Stimulated activated CD8-positive, alpha-beta memory T cell treated with anti-CD3 and anti-CD28 coated beads, Interleukin-12 subunit alpha, Interleukin-12 subunit beta, amount 100 ng/mL, for 24 hours (primary cell): ENCODE measurements around the gene PIMREG.

Experiments used
- DNase-seq: peaks from one replicate; pipeline ENCODE4 v3.0.0-alpha.2; 2020; ENCODE audit errors: extremely low read depth

Gene PIMREG, protein sequence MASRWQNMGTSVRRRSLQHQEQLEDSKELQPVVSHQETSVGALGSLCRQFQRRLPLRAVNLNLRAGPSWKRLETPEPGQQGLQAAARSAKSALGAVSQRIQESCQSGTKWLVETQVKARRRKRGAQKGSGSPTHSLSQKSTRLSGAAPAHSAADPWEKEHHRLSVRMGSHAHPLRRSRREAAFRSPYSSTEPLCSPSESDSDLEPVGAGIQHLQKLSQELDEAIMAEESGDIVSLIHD

DNA sequence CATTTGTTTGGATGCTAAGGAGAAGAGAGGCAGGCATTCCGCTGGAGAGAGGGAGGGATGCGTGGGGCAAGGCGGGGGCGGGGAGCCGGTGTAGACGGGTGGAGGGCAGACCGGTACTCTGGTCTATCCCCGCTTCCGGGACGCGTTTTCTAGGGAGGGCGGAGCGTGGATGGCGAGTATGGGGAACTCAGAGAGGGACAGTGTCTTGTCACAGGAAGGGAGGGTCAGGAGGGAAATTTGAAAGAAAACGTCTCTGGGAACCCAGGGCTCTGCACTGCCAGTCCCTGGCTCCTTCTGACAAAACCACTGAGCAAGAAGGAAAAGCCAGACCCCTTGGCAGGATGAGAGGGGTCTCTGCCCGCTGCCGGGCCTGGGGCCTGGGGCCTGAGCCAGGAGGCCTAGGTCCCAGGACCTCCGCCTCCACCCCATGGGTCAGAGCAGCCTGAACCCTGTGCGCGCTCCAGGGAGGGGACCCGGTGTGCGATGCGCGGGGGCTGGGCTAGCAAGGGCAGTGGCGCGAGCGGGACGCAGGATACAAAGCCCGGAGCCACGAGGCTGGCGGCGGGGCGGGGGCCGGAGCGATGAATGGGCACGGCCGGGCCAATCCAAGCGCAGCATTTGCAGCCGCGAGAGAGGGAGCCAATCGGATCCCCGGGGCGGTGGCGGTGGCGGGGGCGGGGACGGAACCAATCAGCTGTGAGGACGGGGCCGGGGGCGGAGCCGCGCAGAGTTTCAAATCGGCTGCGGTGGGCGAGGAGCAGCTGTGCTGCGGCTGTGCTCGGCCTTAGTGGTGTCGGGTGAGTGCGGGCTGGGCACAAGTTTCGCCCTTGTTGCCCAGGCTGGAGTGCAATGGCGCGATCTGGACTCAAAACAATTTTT, at the start of gene PIMREG:
TSS of gene PIMREG (plus strand) at position 764 of the 879 bp plus-strand sequence. CDS start 656 bp downstream, outside the sequence.
- peak; percentile 88 for DNase-seq

DNA sequence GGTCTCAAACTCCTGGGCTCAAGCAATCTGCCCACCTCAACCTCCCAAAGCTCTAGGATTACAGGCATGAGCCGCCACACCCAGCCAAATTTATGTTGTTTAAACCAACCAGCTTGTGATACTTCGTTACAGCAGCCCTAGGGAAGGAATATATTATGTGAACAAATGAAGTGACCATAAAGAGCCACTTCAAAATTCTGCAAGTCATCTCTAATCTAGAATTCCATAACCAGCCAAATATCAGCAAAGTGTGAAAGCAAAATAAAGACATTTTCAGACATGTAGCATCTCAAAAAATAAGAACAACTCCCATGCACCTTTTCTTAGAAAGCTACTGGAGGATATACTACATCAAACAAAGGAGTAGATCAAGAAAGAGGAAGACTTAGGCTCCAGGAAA, 45.3 kb upstream of the PIMREG start:
- no peak for DNase-seq

DNA sequence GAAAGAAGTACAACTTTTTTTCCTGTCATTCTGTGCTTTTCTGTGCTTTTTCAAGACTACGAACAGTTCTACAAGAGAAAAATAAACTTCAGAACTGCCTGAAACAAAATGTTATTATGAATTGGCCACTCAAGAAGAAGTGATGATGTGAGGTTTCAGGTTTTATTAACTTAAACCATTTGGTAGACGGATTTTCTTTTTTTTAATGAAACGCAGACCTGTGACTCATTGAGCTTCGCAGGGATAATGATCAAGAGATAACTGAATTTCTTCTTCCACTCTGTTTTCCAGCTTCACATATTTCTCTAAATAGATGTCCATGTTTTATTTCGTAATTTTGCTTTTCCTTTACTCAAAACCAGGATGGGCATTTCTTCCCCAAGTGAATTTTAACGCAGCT, 42.0 kb upstream of the PIMREG start:
- DNase-seq = no peak

DNA sequence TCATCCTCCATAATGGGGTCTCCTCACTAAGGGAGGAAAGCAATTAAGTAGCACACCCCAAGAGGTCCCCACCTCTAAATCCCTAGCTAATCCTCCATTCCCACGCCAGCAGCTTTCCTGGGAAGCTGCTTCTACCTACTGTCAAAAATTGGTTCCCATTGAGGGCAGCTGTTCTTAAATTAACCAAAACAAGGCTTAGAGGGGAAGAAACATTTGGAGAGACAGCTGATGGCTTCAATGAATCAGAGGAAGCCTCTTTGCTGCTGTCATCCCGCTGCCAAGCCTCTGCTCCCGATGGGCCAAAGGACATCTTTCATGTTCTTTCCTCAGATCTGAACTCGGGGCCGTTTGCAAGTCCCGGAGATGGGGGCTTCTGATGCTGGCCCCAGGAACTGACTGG, 36.0 kb upstream of the PIMREG start:
- no peak for DNase-seq

DNA sequence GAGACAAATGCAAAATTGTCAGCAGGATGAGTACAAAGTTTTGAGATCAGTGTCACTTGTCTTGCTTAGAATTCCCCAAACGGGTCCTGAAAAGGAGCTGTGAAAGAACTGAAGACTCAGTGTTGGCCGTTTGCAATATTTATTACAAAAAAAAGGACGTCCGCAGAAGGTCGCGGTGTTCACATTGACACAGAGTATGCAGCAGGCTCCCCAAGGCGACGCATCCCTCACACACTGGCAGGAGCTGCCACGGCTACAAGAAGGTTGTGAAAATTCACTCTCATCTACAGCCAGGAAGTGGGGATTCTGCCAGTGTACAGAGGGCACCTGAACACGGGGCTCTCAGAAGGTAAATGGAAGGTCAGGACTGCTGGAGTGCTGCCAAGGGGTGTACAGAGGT, 35.5 kb upstream of the PIMREG start:
- DNase-seq = no peak

DNA sequence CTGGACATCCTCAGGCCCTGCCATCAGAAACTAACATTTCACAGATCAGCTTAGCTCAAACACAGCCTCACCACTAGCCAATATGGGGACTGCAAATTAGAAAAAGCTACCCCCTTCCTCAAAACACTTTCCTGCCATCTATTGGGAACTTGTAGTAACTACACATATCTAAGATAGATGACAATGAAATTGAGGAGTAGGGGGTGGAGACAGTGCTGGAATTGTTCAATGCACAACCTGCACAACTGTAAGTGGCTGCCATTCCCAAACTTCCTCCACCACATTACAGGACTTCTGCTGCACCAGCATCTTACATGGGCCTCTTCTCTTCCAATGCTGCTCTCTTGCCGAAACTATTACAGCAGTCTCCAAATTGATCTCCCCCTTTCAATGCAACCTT, 31.2 kb upstream of the PIMREG start:
- no peak for DNase-seq

DNA sequence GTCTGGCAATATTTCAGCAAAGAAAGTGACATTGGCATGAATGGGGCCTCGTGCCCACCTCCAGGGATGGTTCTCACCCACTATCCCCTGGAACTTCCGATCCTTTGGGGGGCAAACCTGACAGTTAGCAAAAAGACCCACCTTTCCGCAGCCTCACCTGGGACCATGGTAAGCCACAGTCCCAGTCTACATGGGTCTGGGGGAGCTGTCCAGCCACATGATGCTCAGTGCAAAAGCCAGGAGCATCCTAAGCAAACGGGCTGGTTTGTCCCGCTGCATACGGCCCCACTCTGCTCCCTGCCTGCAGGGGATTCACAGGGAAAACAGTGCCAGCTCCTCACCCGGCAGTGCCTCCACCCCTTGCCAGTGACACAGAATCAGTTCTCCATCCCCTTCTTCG, 28.6 kb upstream of the PIMREG start:
- DNase-seq = no peak

DNA sequence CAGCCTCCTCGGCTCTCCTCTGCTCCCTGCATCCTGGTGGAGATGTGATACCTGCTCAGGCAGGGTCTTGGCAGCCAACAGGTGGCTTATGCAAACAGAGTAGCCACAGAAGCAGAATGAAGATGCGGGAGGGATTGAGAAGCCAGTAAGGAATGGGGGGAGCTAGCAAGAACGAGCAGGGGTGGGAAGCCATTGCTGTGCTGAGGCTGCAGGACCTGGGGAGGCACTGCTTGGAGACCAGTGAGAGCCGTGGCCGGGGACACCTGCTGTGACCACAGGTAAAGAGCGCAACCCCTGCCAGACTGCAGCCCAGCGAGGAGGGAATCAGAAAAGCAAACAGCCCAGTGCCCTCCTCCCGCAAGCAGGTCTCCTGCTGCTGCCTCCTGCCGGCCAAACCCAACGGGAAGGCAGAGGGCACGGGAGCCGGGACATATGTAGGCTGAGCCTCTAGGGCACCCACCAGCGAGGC, 24.0 kb upstream of the PIMREG start:
- no peak for DNase-seq

DNA sequence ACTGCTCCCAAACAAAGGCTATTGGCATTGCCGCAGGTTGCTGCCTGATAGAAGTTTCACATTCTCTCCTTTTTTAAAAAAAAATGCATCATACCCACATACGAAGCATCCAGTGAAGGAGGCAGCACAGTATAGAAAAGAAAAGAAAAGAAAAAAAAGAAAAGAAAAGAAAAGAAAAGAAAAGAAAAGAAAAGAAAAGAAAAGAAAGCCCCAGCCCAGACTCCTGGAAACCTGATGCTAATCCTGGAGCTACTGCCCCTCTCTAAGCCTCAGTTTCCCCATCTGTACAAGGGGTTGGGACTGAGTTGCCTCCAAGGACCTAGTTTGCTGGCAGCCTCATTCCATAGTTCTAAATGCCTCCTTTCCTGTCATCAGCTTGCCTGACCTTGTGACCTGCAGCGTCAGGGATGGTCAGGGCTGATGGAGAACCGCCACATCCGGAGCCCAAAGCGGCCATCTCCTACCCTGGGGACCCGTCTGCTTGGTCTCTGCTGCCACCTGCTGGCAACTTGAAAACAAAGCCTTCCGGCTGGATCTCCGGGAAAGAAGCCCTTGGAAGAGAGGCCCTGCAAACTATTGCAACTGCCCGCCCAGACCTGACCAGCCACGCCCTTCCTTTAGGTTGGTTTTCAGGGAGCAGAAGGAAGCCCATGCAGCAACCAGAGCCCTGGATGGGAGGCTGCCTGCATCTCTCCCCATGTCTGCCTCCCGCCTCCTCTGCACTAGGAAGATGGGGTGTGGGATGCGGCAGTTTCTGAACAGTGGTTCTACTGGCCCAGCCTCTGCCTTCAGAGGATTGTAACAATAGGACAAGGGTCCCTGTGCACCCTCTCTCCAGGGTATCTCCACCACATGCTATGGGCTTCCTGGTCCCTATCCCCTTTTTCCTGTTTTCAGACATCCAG, 22.3 kb upstream of the PIMREG start:
- peak; percentile 33 for DNase-seq

DNA sequence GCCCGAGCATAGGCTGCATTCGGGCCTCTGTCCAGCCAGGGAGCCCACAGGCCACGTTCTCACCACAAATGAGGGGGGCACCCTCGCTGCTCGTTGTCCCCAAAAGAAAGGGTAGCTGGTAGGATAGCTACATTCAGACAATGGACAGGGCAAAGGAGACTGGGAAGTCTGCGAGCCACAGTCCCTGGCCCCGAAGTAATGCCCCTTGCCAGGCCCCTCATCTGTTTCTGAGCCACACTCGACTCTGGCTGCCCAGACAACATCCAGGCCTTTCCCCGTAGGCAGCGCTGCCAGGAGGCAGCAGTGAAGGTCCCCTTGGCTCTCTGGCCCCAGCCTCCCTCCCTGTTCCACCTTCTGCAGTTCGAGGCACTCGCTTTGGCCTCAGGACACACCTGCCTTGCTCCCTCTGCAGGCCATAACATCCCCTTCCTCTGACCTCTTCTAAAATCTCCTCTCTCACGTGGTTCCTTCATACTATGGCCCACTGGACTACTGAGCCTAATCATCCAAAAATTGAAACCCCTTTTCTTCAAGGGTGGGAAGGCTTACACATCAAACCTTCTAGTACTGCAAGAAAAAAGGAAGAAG, 21.5 kb upstream of the PIMREG start:
- DNase-seq = no peak

DNA sequence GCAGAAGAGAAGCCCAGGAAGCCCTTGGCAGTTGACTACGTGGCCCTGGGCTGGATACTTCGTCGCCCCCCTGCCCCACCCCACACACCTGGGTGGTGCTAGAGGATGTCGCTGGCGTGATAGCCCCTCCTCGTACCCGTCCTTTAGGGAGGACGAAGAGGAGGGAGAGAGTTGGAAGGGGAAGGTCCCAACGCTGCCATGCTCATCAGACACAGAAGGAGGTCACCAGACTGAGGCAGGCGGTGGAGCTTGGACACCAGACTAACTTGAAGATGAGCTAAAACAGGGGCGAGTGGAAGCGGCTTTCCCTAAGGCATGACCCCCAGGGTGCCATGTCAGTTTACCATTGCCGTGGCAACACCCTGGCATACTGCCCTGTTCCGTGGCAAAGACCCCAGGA, 20.3 kb upstream of the PIMREG start:
- no peak for DNase-seq

DNA sequence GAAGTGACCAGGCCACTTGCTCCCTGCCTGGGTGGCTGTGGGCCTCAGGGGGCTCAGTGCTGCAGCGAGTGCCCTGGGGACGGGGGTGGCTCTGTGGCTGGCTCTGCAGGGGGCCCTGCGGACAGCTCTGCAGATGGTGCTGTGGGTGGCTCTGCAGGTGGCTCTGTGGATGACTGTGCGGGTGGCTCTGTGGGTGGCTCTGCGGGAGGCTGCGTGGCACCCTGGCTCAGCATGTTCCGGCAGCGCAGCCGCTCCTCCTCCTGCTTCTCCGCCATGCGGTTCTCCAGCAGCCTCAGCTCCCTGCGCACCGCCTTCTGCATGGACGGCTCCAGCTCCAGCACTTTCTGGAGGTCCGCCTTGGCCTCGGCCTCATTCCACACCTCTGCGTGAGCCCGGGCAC, 18.8 kb upstream of the PIMREG start:
- no peak for DNase-seq

DNA sequence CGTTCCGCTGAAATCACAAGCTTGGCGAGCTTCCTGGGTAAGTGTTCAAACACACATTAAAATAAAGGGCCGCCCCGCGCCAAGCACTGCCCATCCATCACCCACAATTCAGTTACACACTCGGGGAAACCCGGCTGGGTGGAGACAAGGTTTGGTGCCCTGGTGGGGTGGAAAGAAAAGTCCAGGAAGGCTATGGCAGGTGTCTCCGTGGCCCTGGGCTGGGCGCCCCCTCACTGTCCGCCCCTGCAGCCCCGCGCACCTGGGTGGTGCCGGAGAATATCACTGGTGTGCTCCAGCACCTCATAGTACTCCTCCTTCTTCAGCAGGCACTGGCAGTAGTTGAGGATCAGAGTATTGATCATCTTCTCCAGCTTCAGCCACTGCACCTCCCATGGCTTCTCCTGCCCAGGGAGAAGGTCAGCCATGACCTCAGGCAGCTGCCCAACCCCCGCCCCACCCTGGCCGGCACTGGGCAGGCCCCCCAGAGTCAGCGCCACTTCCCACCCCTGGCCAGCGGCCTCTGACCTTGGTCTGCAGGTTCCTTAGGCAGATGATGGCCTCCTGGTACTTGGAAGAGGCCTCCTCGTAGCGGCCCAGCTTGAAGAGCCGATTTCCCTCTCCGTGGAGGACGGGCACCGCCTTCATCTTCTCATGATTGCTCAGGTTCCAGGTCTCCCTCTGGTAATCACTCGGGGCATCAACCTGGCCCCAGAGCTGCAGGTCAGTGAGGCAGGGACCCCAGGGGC, 17.7 kb upstream of the PIMREG start:
- DNase-seq = no peak

DNA sequence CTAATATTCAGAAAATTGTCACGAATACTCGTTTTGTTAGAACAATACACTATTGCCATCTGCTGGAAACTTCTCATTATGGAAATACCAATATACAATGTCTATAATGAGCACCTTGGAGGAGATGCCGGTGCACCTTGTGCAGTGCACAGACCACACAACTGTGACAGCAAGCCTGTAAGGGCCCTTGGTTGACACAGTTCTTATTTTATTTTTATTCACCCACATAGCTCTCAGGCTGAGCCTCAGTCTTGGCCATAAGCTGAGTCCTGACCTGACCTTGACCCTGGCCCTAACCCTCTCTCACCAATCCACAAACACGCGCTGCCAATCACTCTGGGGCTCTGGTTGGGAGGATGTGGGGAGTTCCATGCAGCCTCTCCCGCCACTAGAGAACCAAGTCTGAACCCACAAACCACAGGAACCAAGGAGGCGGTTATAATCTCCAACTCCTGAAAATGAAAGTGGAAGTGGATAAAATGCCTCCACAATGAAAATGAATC, 16.9 kb upstream of the PIMREG start:
- DNase-seq = no peak

DNA sequence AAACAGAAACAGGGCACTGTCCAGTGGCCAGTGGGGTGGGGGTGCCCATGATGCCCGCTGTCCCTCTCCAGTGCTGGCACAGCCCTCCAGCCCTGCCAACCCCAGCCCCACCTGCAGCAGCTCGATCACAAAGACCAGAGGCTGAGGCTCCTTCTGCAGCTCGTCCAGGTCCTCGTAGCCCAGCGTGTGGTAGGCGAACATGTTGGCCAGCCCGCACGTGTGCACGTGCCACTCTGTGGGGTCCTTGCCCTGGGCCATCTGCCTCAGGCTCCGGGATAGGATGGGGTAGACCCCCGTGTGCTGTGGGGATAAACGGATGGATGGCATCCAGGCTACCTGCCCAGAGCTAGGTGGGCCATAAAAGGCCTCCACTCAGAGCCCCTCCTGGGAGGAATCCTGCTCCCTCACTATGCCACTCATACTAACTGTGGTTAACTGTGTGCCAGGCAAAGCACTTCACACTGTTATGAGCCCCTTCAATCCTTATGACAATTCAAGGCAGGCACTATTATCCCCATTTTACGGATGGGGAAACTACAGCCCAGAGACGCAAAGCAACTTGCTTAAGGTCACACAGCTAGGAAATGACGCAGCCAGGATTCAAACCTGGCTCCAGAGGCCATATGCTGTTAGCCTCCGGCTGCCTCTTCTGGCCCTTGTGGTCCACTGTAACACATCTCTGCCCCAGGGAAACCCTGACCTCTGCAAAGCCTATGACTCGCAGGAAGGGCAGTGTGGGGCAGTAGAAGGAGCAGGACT, 15.9 kb upstream of the PIMREG start:
- no peak for DNase-seq

DNA sequence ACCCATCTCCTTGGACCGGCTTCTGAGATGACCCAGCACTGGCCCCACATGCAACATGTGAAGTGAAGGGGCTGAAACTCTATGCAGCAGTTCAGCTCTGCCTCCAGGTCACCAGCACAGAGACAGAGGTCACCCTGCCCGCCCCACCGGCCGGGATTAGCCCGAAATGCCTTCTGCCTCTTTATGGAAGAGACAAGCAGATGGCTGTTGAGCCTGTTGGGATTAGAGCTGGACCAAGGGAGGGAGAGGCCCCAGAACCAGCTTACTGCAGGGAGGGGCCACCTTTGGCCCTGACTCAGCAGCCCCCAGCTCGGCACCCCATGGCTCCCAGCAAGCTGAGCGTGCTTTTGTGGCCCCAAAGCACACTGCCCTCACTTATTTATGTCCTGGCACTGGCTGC, 15.0 kb upstream of the PIMREG start:
- no peak for DNase-seq

DNA sequence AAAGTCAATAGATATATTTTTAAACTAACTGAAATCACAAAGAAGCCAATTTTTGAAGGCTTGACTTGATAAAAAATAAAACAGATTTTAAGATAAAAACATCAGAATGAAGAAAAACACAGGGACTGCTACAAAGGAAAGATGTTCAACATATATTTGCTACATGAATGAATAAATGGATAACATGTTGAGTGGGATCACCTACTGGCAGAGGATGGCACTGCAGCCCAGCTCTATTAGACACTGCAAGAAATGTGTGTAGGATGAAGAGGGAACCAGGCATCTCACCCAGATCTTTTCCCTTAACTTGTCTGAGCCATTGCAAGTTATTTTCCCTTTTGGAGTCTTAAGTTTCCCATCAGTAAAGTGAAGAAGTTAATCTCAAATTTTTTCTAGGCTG, 13.5 kb upstream of the PIMREG start:
- no peak for DNase-seq

DNA sequence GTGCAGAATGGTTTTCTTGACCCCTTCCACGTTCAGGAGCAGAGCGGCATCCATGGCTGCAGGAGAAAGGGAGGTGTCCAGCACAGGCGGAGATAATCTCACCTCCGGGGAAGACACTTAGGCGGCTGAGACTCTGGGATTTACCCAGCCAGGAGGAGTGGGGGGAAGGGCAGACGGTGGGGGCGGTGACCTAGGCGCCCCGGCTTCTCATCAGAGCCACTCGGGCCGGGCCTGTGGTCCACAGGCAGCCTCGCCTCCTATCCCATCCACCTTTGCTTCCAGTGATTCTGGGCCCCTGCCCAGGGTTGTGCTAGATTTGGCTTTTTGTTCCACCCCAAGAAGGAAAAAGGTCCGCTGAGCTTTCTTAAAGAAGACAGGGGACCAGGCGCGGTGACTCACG, 9.2 kb upstream of the PIMREG start, which contains the start of gene AIPL1:
TSS of gene AIPL1 (minus strand) at position 71 of the 400 bp plus-strand sequence. CDS start at position 54, 17 bp downstream.
- no peak for DNase-seq

DNA sequence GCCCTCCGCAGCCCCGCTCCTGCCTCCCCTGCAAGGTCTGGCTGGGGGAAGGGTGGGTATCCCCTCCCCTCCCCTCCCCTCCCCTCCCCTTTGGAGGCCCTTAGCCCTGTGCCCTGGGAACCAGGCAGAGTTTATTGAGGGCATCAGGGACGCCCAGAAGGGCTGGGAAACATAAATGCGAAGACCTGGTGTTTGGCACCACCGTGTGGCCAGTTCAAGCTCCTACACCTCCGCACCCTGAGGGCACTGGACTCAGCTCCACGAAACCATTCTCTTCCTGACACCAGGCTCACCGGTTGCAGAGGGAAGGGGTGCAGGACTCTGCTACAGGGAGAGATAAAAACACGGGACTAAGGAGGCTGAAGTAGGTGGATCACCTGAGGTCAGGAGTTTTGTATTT, 8.3 kb upstream of the PIMREG start:
- DNase-seq = peak; percentile 24

DNA sequence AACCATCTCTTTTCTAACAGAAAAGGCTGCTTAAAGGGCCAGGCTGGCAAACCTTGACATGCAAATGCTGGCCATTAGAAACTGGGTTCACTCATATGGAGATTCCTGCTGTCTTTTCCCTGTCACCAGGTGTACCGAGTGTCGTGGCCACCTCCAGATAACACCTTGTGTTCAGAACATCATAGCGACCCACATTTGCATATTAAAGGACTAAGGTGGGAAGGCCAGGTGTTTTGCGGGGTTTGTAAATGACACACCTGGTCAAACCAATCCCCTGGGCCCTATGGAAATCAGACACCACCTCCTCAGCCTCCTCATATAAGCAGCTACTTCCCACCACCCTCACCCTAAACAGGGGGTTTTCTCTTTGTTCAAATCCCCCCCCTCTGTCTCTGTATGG, 6.8 kb upstream of the PIMREG start:
- DNase-seq = no peak
